Mucosa of gallbladder (tissue), 1 donor: Measurements from ENCODE around the gene P4HTM. TPM values are rescaled to one million over a fixed set of nuclear protein-coding genes. Genes with fewer than 3 reads are reported as not detected.

ENCODE experiments used
- DNase-seq: peaks from one replicate; pipeline ENCODE4 v3.0.0-alpha.2; 2020; ENCODE audit warnings: low spot score
- total RNA-seq: library from RNA; stranded (reverse); gene quantifications from one replicate; pipeline ENCODE4 v1.2.1, GENCODE V29; 2021
- donor health status: DM: no; HTN: no; CAD: no.

The P4HTM gene
- total RNA-seq, 1 donor from 2014 or later: 104 TPM

DNA sequence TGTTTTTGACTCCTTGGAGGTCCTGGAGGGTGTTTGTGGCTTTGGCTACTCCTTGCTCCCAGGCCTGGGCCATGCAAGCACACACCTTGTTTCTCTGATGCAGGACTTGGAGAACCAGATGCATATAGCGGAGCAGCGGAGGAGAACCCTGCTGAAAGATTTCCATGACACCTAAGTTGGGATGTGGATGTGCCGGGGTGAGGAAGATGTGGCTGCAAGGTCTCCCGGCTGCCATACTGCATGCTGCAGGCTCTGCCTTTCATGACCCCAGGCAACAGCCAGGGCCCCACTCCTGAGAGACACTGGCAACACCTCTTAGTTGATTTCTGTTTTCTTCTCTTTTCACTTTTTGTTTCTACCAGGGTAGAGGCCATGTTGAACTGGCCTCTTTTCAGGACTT lies 6.9 kb upstream of the P4HTM start:
- no peak for DNase-seq

DNA sequence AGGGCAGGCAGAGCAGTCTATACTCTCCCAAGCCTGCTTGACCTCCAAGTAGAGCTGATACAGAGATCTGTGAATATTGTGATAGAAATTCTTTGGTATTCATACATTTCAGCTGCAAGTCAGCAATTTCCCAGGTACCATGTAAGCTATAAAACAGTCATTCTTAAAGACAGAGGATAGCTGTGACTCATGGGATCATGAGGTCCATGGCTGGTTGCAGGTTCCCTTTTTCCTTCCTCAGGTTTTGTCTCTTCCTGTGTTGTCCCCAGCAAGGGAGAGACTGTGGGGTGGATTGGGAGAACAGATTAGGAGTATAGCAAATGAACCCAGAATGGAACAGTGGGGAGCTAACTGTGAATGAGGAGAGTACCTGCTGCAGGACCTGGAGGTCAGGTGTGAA lies 5.4 kb upstream of the P4HTM start:
- no peak for DNase-seq

GRCh38 chr3:48985831-48986376 lies 4.1 kb upstream of the P4HTM start:
- no peak for DNase-seq

- DNase-seq: no peak
These were observed 780 bp upstream of the P4HTM start for GRCh38 chr3:48989126-48989795.

DNA sequence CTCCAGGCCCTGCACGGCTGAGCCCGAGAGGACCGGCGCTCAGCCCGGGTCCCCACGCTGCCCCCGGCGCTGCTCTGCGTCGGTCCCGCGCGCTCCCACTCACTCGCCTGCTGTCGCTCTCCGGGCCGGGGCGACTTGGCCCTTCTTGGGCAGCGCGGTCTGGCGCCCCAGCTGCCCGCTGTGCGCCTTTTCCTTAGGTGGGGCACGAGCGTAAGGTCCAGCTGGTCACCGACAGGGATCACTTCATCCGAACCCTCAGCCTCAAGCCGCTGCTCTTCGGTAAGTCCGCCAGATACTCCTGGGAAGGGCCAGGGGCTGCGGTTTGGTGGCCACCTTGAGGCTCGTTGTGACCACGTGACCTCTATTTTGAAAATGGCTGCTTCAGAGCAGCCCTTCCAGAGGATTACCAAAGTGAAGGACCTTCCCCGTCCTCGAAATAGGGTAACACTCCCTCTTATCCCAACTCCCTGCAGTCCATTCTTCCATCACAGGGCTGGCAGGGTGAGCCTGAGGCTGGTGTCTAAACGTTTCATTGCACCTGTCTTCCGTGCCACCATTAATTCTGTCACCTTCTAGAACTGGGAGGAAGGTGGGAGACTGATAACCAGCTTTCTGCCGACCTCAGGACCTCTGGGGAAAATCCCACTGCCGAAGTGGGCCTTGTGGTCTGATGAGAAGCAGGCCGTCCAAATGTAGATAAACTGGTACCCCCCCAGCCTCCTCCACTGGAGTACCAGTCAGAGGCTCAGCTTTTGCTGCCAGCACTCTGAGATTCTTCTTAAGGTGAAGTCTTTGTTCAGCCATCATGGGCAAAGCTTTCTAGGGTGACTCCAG lies 812 bp downstream of the P4HTM start:
- DNase-seq: no peak

- DNase-seq: no peak
These were observed 2.0 kb downstream of the P4HTM start for GRCh38 chr3:48991851-48992545.

DNA sequence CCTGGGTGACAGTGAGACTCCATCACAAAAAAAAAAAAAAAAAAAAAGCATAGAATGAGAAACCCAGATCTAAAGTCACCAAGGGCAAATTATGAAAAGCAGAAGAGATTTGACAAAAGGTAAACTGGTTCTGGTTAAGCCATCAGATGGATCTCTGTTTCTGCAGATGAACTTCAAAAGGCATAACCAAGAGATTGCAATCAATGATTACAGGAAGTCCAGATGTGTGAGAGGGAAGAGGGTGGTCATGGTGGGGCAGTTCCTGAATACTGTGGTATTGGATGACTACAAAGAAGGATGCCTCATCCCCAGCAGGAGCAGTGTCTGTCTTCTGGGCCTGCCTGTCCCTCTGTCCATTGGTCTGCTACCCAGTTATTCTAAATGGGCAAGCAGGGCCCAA lies 3.8 kb downstream of the P4HTM start:
- DNase-seq: no peak

- DNase-seq: no peak
These were observed 6.6 kb downstream of the P4HTM start for GRCh38 chr3:48996640-48997039.

DNA sequence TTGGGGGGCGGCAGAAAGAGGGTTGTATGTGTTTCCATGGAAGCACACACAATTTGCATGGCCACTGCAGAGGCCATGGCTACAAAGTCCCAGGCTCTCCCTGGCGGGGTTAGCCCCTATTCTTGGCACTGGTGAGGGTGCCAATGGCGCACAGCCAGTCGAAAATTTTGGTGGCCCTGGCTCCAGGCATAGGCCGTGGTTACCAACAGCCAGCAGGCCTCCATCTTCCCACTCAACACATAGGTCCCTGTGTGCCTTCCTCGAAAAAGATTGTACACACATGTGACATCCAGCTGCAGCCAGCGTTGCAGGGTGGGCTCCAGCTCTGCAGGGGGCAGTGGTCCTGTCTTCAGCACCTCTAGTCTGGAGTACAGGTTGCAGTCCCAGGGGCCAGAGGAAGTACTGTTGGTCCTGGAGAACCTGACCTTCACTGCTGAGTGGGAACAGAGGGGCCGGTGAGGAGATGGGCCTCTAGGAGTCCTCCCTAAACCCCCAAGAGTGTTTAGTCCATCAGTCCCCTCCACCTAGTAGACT lies 7.1 kb downstream of the P4HTM start:
- DNase-seq: no peak

- no peak for DNase-seq
These were observed 7.9 kb downstream of the P4HTM start for GRCh38 chr3:48997714-48998637.

DNA sequence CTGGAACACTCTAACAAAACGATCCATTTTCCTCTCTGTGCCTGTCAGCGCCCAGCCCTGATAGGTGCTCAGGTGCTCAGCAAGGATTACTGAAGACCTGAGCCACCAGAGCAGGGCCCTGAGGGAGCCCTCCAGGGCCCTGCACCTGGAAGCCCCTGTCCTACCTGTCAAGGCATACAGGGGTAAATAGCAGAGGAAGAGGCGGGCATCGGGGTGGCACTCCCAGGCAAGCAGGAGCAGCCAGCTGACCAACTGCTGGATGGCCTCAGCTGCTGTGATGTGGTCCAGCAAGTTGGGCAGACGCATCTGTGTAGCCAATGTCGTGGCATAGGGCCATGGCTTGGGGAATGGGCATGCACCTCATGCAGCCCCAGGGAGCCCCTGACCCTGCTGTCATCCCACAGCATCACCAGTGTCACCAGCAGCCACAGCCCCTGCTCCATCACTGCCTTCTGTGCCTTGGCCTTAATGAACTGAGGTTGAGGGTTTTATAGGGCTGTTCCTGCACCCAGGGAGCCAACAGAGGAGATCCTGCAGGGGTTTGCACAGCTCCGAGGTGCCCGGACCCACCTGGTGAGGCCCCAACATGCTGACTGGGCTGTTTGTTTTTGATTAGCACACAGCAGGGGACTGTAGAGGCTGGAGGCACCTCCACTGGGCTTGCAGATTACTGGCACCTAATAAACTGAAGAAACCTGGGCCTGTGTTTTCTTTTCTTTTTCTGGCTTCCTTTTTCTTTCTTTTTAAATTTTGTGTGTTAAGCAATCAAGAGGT lies 9.2 kb downstream of the P4HTM start:
- DNase-seq: no peak

- DNase-seq: no peak
These were observed 11.1 kb downstream of the P4HTM start for GRCh38 chr3:49001155-49001554.

GRCh38 chr3:49004352-49005302 lies 14.6 kb downstream of the P4HTM start:
- DNase-seq: no peak

DNA sequence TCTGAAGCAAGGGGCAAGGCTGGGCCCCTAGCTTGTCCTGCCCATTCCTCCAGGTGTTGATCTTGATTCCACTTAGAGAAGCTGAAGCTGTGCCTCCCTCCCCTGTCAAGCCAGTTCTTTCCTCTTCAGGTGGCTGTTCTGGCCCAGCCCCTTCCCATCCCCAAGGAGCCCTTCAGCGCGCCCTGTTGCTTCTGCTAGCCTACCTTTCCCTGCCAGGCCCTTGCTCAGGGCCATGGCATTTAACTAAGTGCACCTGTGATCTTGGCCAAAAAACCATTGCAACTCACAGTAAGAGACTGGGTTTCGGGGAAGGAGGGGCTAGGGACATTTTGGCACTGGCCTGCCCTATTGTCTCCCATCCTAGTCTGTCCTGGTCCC lies 15.3 kb downstream of the P4HTM start:
- DNase-seq: no peak

- DNase-seq: no peak
These were observed 16.0 kb downstream of the P4HTM start for GRCh38 chr3:49005998-49006397.

GRCh38 chr3:49006408-49007067 lies 16.5 kb downstream of the P4HTM start:
- peak; percentile 49 for DNase-seq

DNA sequence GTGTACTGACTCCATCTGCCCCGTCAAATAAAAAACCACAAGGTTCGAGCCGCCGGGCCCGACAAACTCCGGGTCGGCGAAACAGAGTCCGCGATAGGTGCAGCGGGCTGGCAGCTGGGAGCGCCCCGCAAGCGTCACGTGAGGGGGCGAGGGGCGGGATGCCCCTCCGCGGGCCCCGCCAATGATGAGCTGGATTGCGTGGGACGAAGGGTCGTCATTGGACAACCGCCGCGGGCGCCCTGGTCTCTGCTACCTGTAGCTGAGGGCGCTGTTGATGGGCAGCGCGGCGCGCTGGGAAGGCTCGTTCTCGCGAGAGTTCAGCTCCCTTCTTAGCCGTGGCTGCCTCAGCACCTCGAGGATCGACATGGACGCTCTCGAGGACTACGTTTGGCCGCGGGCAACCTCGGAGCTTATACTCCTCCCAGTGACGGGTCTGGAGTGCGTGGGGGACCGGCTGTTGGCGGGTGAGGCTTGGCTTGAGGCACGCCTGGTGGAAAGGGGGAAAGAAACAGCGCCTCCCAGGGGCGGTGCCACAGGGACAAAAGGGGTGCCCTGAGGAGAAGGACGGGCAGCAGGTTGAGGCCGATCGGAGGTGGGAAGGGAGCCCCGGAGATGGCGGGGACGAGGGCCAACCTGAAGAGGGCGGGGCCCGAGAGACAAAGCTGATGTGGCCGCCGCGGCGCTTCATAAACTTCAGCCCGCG lies 17.2 kb downstream of the P4HTM start, which contains the start of gene WDR6:
WDR6 (plus strand) TSS at position 324 of the 703 bp plus-strand sequence; CDS start at position 365, 41 bp downstream.
- DNase-seq: peak; percentile 98
